ENCODE results near the gene PRR16.
A peak's percentile ranks its signal among the peaks of the same experiment; 100 is the strongest.

The PRR16 gene

GRCh38 chr5:120591911-120592310 is 127.8 kb downstream of the PRR16 start:
- no peak for DNase-seq

GRCh38 chr5:120599576-120599975 is 135.5 kb downstream of the PRR16 start:
- peak; percentile 65 for DNase-seq

DNA sequence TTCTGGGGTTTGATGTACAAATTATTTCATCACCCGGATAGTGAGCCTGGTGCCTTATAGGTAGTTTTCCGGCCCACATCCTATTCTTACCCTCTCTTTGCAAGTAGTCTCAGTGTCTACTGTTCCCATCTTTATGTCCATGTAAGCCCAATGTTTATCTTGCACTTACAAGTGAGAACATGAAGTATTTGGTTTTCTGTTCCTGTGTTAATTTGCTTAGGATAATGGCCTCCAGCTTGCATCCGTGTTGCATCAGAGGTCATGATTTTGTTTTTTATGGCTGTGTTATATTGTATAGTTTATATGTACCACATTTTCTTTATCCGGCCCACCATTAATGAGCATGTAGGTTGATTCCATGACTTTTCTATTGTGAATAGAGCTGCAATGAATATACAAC is 136.5 kb downstream of the PRR16 start:
- no peak for DNase-seq

DNA sequence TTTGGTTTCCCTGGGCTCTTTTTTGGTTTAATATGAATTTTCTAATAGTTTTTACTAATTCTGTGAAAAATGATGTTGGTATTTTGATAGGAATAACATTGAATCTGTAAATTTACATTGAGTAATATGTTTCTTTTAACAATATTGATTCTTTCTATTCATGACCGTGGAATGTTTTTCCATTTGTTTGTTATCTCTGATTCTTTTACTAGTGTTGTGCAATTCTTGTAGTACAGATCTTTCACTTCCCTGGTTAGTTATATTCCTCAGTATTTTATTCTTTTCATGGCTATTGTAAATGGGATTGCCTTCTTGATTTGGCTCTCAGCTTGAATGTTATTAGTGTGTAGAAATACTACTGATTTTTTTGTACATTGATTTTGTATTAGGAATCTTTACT is 137.9 kb downstream of the PRR16 start:
- no peak for DNase-seq

DNA sequence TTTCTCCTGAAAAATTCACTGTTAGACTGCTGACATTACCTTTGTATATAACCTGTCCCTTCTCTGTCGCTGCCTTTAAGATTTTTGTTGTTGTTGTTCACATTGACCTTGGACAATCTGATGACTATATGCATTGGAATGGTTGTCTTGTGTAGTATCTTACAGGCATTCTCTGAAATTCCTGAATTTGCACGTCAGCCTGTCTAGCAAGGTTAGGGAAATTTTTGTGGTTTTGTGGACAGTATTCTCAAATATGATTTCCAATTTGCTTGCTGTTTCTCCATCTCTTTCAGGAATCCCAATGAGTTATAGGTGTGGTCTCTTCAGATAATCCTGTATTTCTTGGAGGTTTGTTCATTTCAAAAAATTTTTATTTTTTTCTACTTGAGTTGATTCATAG is 140.8 kb downstream of the PRR16 start:
- peak; percentile 97 for DNase-seq

- peak; percentile 38 for DNase-seq
Observed at GRCh38 chr5:120605325-120606079, 141.4 kb downstream of the PRR16 start.

GRCh38 chr5:120609570-120609969 is 145.5 kb downstream of the PRR16 start:
- DNase-seq = peak; percentile 39

- DNase-seq = no peak
Observed at GRCh38 chr5:120610145-120610544, 146.0 kb downstream of the PRR16 start.

DNA sequence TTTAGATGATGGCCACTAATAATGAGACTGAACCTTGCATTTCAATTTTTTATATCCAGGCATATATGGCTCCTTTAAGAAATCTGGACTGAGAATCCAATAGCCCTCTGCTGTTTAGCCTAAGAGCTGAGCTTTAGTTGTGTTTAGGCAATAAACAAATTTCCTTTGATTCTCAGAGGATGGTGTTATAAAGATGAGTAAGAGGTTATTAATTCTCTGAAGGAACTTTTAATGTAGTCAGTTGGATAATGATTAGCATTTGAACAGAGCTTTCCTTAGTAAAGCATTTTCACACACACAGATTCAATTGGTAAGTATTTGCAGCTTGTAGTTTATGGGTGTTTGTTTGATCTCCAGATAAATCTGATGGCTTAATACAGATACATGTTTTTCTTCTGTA is 149.6 kb downstream of the PRR16 start:
- peak; percentile 36 for DNase-seq

DNA sequence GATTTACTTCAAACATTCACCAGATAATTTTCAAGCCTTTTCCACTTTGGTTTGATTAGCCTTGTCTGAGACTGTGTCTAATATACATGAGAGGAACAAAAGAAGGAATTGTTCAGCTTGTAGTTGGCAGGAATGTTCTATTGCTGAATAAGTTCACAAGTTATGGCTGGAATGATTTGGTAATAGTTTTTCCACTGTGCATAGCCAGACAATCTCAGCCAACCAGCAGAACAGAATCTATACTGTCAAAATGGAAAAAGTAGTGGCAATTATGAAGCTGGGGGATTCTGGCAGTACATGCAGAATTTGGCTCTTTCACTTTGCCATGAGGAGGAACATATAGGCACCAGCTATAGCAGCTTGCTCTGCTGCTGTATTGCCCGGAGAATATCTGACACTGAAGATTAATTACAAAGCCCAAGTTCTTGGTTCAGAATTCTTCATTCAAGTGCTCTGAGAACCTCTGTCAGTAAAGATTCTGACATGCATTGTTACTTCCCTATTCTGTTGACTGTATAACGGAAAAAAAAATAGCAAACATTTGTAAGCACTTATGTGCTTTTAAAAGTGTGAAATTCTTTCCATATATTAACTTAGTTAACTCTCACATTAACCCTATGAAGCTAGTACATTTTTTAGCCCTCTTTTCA is 150.6 kb downstream of the PRR16 start:
- peak; percentile 62 for DNase-seq

GRCh38 chr5:120615967-120616645 is 152.0 kb downstream of the PRR16 start:
- DNase-seq = peak; percentile 83

- no peak for DNase-seq
Observed at GRCh38 chr5:120621339-120621738, 157.2 kb downstream of the PRR16 start.

DNA sequence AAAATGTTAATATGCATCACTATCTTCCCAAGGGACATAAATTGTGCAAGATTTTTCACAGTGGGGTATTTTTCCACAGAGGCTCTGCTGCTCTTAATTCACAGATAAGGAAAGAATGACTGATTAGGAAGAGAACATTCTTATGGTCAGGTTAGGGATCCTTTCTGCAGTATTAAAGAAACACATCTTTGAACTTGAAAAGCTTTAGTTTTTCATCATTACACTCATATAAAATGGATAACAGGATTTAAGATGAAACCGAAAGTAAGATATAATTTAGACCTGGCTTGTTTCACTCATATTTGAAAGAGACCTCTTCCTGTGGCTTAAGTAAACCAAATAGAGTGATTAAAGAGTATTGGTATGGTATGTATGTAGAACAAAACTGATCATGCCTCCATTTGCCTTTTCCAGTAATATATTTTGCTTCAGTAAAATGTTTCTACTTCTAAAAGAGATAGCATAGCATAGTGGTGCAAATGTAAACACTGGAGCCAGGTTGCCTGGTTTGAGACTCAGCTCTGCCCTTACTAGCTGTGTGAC is 160.0 kb downstream of the PRR16 start:
- peak; percentile 63 for DNase-seq

- no peak for DNase-seq
Observed at GRCh38 chr5:120628156-120628555, 164.1 kb downstream of the PRR16 start.

DNA sequence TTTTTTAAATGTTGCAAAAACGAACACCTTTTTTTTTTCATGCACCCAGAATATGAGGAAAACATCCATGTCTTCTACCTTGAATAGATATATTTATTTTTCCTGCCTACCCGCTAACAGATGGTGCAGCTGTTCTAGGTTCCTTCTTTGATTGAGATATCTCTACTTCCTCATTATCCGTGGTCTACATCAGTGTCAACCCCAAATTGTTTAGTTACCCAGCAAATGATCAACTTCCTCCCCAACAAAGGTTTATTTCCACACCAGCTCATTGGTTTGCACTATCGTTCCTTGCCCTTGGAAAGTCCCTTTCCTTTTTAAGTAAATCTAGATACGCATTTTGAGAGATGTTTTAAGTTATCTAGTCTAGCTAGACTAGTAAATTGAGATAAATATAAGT is 166.4 kb downstream of the PRR16 start:
- DNase-seq = no peak

- no peak for DNase-seq
Observed at GRCh38 chr5:120631611-120632010, 167.5 kb downstream of the PRR16 start.

DNA sequence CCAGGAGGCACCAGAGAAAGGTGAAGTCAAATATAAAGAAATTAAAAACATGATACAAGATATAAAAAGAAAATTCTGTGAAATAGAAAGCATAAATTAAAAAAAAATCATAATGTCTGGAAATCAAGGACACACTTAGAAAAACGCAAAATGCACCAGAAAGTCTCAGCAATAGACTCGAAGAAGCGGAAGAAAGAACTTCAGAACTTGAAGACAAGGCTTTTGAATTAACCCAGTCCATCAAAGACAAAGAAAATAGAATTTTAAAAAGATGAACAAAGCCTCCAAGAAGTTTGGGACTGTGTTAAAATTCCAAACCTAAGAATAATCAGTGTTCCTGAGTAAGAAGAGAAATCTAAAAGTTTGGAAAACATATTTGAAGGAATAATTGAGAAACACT is 168.3 kb downstream of the PRR16 start:
- DNase-seq = no peak

DNA sequence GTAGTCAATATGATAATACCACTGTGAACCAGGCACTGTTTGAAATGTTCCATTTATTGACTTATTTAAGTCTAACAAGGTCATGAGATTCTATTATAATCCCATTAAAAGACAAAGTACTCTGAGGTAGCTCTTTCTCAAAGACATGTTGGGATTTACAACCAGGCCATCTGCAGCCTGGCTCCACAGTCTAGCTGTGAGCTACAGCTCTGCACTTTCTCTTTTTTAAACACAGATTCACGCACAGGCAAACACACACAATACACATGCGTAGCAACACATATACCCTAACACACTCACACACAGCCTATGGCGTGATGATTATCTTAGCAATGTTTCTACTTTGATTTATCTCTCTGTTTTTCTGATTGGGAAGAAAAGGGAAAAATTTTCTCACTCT is 174.3 kb downstream of the PRR16 start:
- no peak for DNase-seq

DNA sequence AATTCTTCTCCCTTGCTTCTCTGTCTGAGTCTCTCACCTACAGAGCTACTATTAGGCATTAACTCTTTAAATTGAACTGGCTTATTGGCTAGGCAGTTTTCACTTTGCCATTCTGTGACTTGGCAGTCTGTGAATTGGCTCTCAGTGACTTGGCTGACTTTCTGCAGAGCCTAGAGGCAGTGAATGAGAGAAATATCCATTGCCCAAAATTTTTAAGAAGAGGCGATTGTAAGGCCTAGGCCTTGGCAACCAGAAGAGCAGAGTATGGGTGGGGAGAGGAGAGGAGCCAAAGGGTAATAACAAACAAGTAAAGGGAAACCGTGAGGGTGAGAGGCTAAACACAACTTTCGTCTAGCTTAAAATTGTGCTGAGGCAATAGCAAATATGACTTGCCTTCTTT is 176.7 kb downstream of the PRR16 start:
- no peak for DNase-seq

DNA sequence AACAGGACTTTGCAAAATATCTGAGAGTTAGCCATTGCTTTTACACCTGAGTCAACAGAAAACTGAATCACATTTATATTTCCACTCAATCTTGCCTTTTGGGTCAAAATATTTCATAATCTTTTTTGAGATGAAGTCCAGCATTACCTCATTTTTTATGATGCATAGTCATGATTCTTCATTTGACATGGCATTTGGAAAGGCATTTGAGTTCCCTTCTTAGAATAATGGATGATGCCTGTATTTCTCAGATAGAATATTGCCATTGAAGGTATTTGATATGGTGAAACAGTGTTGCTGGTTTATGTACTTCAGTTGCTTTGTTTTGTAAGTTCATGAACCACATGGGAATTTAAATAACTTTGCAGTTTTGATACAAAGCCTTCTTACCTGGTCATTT is 180.4 kb downstream of the PRR16 start:
- peak; percentile 1 for DNase-seq

DNA sequence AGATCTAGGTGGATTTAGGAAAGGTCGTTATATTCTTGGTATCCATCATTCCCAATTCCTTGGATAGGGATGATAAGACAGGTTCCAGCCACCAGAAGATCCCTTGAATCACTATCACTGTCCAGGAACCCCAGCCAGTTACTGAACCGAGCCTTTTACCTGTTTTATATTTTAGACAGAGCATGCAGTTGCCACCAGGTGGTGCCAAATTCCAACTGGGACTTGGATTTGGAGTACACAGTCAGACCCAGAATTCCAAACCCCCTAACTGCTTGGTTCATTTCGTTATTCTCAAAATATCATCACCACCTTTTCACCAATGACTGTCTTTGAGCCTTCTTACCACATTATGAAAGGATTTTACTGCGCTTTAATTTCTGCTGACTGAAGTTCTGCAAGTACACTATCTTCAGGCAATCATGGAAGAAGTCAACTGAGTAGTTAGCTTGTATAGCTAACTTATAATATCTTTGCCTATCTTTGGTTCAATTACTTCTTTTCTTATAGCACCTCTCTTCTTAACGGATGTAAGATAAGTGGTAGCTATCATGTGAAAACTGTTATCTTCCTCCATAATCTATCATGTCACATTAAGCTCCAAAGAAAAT is 191.8 kb downstream of the PRR16 start:
- peak; percentile 44 for DNase-seq

DNA sequence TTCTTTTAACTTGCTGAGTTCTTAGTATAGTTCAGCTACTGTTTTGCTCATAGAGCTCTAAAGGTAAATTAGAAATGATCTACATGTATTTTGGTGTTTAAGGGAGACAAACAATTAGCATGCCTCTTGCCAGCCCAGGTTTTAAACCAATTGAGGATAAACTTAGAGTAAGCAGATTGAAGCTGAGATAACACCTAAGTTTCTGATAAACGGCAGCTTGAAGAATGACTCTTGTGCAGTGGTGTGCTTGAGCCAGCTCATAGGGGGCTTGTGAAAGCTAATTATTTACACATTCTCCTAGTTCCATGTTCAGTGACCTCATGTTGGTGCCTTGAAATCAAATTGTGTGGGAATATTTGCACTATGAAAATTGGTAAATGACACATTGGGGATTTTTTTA is 193.0 kb downstream of the PRR16 start:
- no peak for DNase-seq

GRCh38 chr5:120677481-120677880 is 213.4 kb downstream of the PRR16 start:
- no peak for DNase-seq
